GM23338 (cell line): ENCODE data around the gene AK4. TPM values are rescaled to one million over a fixed set of nuclear protein-coding genes. Genes with fewer than 3 reads are reported as not detected.

ENCODE experiments used
- ATAC-seq: fragments of 200-7000 bp; cut with Tn5 transposase; 3 replicates; pipeline ENCODE4 v1.9.1; 2020
- DNase-seq: peaks from one replicate; pipeline ENCODE4 v3.0.0-alpha.2; 2015; ENCODE audit warnings: low spot score
- H2AFZ ChIP-seq: fragments of 200-600 bp; sonication (generic); 2 replicates; pipeline ENCODE4 v1.8.0; 2016; ENCODE audit warnings: antibody characterized with exemption, mild to moderate bottlenecking, moderate library complexity
- H3F3A ChIP-seq: fragments of 200-600 bp; sonication (generic); replicated peaks from 2 replicates; pipeline ENCODE4 v1.8.0; 2017; ENCODE audit warnings: antibody characterized with exemption, mixed run types, low read depth
- H3K27ac ChIP-seq: fragments of 200-600 bp; sonication (generic); 2 replicates; pipeline ENCODE4 v1.6.1; 2016; ENCODE audit warnings: low read depth
- H3K27me3 ChIP-seq: fragments of 200-600 bp; sonication (generic); 2 replicates; pipeline ENCODE4 v1.8.0; 2016; ENCODE audit warnings: mild to moderate bottlenecking, mixed run types, moderate library complexity; ENCODE audit not compliant: insufficient read depth
- H3K36me3 ChIP-seq: fragments of 200-600 bp; sonication (generic); 2 replicates; pipeline ENCODE4 v1.8.0; 2016; ENCODE audit warnings: mild to moderate bottlenecking; ENCODE audit not compliant: insufficient read depth
- H3K4me1 ChIP-seq: fragments of 200-600 bp; sonication (generic); 2 replicates; pipeline ENCODE4 v1.8.0; 2016; ENCODE audit warnings: mild to moderate bottlenecking, moderate library complexity; ENCODE audit not compliant: insufficient read depth
- H3K4me2 ChIP-seq: fragments of 200-600 bp; sonication (generic); 2 replicates; pipeline ENCODE4 v1.7.1; 2017; ENCODE audit warnings: mixed run types
- H3K4me3 ChIP-seq: fragments of 200-600 bp; sonication (generic); 2 replicates; pipeline ENCODE4 v1.6.1; 2016; ENCODE audit warnings: mixed run types
- H3K79me2 ChIP-seq: fragments of 200-600 bp; sonication (generic); replicated peaks from 2 replicates; pipeline ENCODE4 v1.8.0; 2017; ENCODE audit warnings: mild to moderate bottlenecking; ENCODE audit not compliant: insufficient read depth
- H3K9me2 ChIP-seq: fragments of 200-600 bp; sonication (generic); 2 replicates; pipeline ENCODE4 v1.8.0; 2017; ENCODE audit not compliant: insufficient read depth
- H4K20me1 ChIP-seq: fragments of 200-600 bp; sonication (generic); replicated peaks from 2 replicates; pipeline ENCODE4 v1.8.0; 2017; ENCODE audit warnings: mild to moderate bottlenecking; ENCODE audit not compliant: insufficient read depth
- H3K27ac Mint-ChIP-seq: 2 replicates; pipeline ENCODE4 v1.8.0; 2020; ENCODE audit warnings: inconsistent platforms, mild to moderate bottlenecking, moderate library complexity, mixed read lengths
- H3K27me3 Mint-ChIP-seq: 3 replicates; pipeline ENCODE4 v1.8.0; 2022; ENCODE audit warnings: low read depth, mild to moderate bottlenecking, moderate library complexity, mixed read lengths, inconsistent platforms; ENCODE audit not compliant: insufficient read depth, poor library complexity
- H3K36me3 Mint-ChIP-seq: 3 replicates; pipeline ENCODE4 v1.8.0; 2021; ENCODE audit warnings: low read depth, mild to moderate bottlenecking, inconsistent platforms, moderate library complexity, mixed read lengths
- H3K4me1 Mint-ChIP-seq: 3 replicates; pipeline ENCODE4 v1.8.0; 2020; ENCODE audit warnings: mild to moderate bottlenecking, inconsistent platforms, mixed read lengths
- H3K4me3 Mint-ChIP-seq: 3 replicates; pipeline ENCODE4 v1.8.0; 2021; ENCODE audit warnings: moderate library complexity, mild to moderate bottlenecking, inconsistent platforms, mixed read lengths
- H3K9me3 Mint-ChIP-seq: 3 replicates; pipeline ENCODE4 v1.8.0; 2020; ENCODE audit warnings: moderate library complexity, mild to moderate bottlenecking, inconsistent platforms, mixed read lengths
- CREB1 ChIP-seq: fragments of 250-450 bp; sonication (Bioruptor Pico); IDR thresholded peaks from 2 replicates; pipeline ENCODE4 v1.5.0; 2020; ENCODE audit warnings: low read depth, mild to moderate bottlenecking, moderate library complexity
- CTCF ChIP-seq, 2 experiments: fragments of 200-600 bp in 1 of 2; sonication (generic) in 1 of 2; conservative IDR thresholded peaks; 2 replicates each; pipeline versions ENCODE4 v1.5.1 to v1.6.1; 2016 to 2017; ENCODE audit warnings: antibody characterized with exemption in 2 of 2, low read depth in 2 of 2, mild to moderate bottlenecking in 2 of 2, moderate library complexity in 1 of 2
- ETS1 ChIP-seq: IDR thresholded peaks from 2 replicates; pipeline ENCODE4 v1.6.1; 2016; ENCODE audit warnings: antibody characterized with exemption
- EZH2 ChIP-seq: fragments of 200-600 bp; sonication (generic); IDR thresholded peaks from one replicate; pipeline ENCODE4 v1.8.0; 2017; ENCODE audit warnings: antibody characterized with exemption, mild to moderate bottlenecking, low read depth; ENCODE audit not compliant: unreplicated experiment
- JUNB ChIP-seq: IDR thresholded peaks from one replicate; pipeline ENCODE4 v1.6.1; 2016; ENCODE audit warnings: antibody characterized with exemption; ENCODE audit not compliant: unreplicated experiment
- NANOG ChIP-seq: IDR thresholded peaks from 2 replicates; pipeline ENCODE4 v1.6.1; 2016; ENCODE audit warnings: antibody characterized with exemption, borderline replicate concordance
- POLR2AphosphoS5 ChIP-seq: IDR thresholded peaks from 2 replicates; pipeline ENCODE4 v1.6.1; 2016; ENCODE audit warnings: antibody characterized with exemption, low read depth
- ZNF331 ChIP-seq: fragments of 250-450 bp; sonication (Bioruptor Pico); IDR thresholded peaks from 2 replicates; pipeline ENCODE4 v1.5.0; 2020; ENCODE audit warnings: low read depth, mild to moderate bottlenecking, moderate library complexity
- ZNF462 ChIP-seq: fragments of 250-450 bp; sonication (Bioruptor Pico); IDR thresholded peaks from 2 replicates; pipeline ENCODE4 v1.5.0; 2020; ENCODE audit warnings: mild to moderate bottlenecking, moderate library complexity
- polyA plus RNA-seq: library from polyadenylated mRNA; unstranded; fragments of >200 nt; fragmentation: Nextera tagmentation; extraction: Ambion mirVana; gene quantifications from 2 replicates; pipeline ENCODE4 v1.2.1, GENCODE V29; 2016
- total RNA-seq: library from RNA; depleted of rRNA; stranded (reverse); fragments of >200 nt; shearing (Covaris generic); gene quantifications from 2 replicates; pipeline ENCODE4 v1.2.3, GENCODE V29; 2014
- TF ChIP-seq, protein P1 (sequence below): IDR thresholded peaks from one replicate; pipeline ENCODE4 v1.6.1; 2018; ENCODE audit warnings: antibody characterized with exemption; ENCODE audit not compliant: unreplicated experiment

The AK4 gene
- total and polyA plus RNA-seq, 2 experiments from 2014 or later = 123 to 127 TPM

DNA sequence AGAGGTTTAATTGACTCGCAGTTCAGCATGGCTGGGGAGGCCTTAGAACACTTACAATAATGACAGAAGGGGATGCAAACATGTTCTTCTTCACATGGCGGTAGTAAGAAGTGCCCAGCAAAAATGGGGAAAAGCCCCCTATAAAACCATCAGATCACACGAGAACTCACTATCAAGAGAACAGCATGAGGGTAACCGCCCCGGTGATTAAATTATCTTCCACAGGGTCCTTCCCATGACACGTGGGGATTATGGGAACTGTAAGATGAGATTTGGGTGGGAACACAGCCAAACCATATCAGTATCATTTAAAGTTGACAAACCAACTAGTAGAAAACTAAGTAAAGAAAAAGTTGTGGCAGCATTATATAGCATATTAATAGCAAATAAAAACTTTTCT, 90.0 kb downstream of the AK4 start:
- peaks cover 11% of the 10 kb centered on the region; the same call in 2 of the 3 replicates for H3K9me3 Mint-ChIP-seq
- Histone ChIP-seq H3K79me2 (no peaks in the 10 kb centered on the region), H3K27ac (no peak overlapping the region), H3K4me1 (no peaks in the 10 kb centered on the region), H3K9me2 (no peaks in the 10 kb centered on the region), H4K20me1 (no peaks in the 10 kb centered on the region), H2AFZ (no peak overlapping the region), H3K4me3 (no peak overlapping the region), H3K36me3 (no peaks in the 10 kb centered on the region), H3F3A (no peaks in the 10 kb centered on the region), H3K4me2 (no peak overlapping the region), H3K27me3 (no peaks in the 10 kb centered on the region)
- H3K4me3 Mint-ChIP-seq = no peak overlapping the region
- H3K4me1 Mint-ChIP-seq = no peaks in the 10 kb centered on the region
- H3K36me3 Mint-ChIP-seq = peaks cover 4% of the 10 kb centered on the region; the same call in 1 of the 3 replicates
- TF ChIP-seq NANOG (no peak), ETS1 (no peak), ZNF462 (CRISPR knock-in tag) (no peak), EZH2 (no peak), POLR2AphosphoS5 (no peak), JUNB (no peak), ZNF331 (CRISPR knock-in tag) (no peak), CTCF (conservative IDR thresholded peaks at IDR 0.05; ENCODE audit: low read depth in 2 of 2) (no peak), CREB1 (CRISPR knock-in tag) (no peak)
- TF ChIP-seq, protein P1, sequence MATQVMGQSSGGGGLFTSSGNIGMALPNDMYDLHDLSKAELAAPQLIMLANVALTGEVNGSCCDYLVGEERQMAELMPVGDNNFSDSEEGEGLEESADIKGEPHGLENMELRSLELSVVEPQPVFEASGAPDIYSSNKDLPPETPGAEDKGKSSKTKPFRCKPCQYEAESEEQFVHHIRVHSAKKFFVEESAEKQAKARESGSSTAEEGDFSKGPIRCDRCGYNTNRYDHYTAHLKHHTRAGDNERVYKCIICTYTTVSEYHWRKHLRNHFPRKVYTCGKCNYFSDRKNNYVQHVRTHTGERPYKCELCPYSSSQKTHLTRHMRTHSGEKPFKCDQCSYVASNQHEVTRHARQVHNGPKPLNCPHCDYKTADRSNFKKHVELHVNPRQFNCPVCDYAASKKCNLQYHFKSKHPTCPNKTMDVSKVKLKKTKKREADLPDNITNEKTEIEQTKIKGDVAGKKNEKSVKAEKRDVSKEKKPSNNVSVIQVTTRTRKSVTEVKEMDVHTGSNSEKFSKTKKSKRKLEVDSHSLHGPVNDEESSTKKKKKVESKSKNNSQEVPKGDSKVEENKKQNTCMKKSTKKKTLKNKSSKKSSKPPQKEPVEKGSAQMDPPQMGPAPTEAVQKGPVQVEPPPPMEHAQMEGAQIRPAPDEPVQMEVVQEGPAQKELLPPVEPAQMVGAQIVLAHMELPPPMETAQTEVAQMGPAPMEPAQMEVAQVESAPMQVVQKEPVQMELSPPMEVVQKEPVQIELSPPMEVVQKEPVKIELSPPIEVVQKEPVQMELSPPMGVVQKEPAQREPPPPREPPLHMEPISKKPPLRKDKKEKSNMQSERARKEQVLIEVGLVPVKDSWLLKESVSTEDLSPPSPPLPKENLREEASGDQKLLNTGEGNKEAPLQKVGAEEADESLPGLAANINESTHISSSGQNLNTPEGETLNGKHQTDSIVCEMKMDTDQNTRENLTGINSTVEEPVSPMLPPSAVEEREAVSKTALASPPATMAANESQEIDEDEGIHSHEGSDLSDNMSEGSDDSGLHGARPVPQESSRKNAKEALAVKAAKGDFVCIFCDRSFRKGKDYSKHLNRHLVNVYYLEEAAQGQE = no peak
- H3K27ac Mint-ChIP-seq = no peak overlapping the region
- peaks cover 2% of the 10 kb centered on the region for H3K27me3 Mint-ChIP-seq
- DNase-seq = no peak
- no peak for ATAC-seq
